Loucy (cell line): ENCODE results near the gene PDE9A.

ENCODE experiments used
- H2AFZ ChIP-seq: fragments of 200-600 bp; sonication (generic); 2 replicates; pipeline ENCODE4 v1.6.0; 2016; ENCODE audit warnings: antibody characterized with exemption, mild to moderate bottlenecking, low read length, moderate library complexity
- H3F3A ChIP-seq: fragments of 200-600 bp; 2 replicates; pipeline ENCODE4 v1.6.0; 2016; ENCODE audit warnings: antibody characterized with exemption, low read depth, mild to moderate bottlenecking
- H3K27me3 ChIP-seq: fragments of 200-600 bp; sonication (generic); 2 replicates; pipeline ENCODE4 v1.6.1; 2014; ENCODE audit warnings: low read length, mild to moderate bottlenecking; ENCODE audit not compliant: insufficient read depth, poor library complexity, severe bottlenecking
- H3K36me3 ChIP-seq: fragments of 200-600 bp; sonication (generic); 2 replicates; pipeline ENCODE4 v1.6.1; 2016; ENCODE audit warnings: low read length; ENCODE audit not compliant: insufficient read depth
- H3K4me1 ChIP-seq: fragments of 200-600 bp; sonication (generic); 2 replicates; pipeline ENCODE4 v1.5.1; 2014; ENCODE audit warnings: low read length, mild to moderate bottlenecking; ENCODE audit not compliant: insufficient read depth, poor library complexity, severe bottlenecking
- H3K4me2 ChIP-seq: fragments of 200-600 bp; sonication (generic); 2 replicates; pipeline ENCODE4 v1.6.0; 2014; ENCODE audit warnings: antibody characterized with exemption, low read length, low read depth, mild to moderate bottlenecking; ENCODE audit not compliant: poor library complexity, severe bottlenecking
- H3K4me3 ChIP-seq: fragments of 200-600 bp; sonication (generic); 2 replicates; pipeline ENCODE4 v1.5.1; 2014; ENCODE audit warnings: low read length, mild to moderate bottlenecking, mixed read lengths; ENCODE audit not compliant: poor library complexity, severe bottlenecking
- H3K79me2 ChIP-seq: fragments of 200-600 bp; sonication (generic); 2 replicates; pipeline ENCODE4 v1.6.1; 2014; ENCODE audit warnings: low read length; ENCODE audit not compliant: insufficient read depth
- H3K9ac ChIP-seq: fragments of 200-600 bp; sonication (generic); 2 replicates; pipeline ENCODE4 v1.6.0; 2014; ENCODE audit warnings: mild to moderate bottlenecking, low read depth, low read length, moderate library complexity; ENCODE audit not compliant: poor library complexity, severe bottlenecking
- H3K9me2 ChIP-seq: fragments of 200-600 bp; sonication (generic); replicated peaks from 2 replicates; pipeline ENCODE4 v1.6.1; 2016; ENCODE audit warnings: low read depth, low read length, mixed read lengths
- H3K9me3 ChIP-seq: fragments of 200-600 bp; sonication (generic); 2 replicates; pipeline ENCODE4 v1.6.1; 2014; ENCODE audit warnings: mild to moderate bottlenecking, antibody characterized with exemption, low read length, low read depth; ENCODE audit not compliant: insufficient read depth
- H4K20me1 ChIP-seq: fragments of 200-600 bp; sonication (generic); 2 replicates; pipeline ENCODE4 v1.6.0; 2014; ENCODE audit warnings: antibody characterized with exemption, low read length, mild to moderate bottlenecking; ENCODE audit not compliant: insufficient read depth, poor library complexity, severe bottlenecking
- CTCF ChIP-seq: fragments of 200-600 bp; sonication (generic); conservative IDR thresholded peaks from 2 replicates; pipeline ENCODE4 v1.5.1; 2014; ENCODE audit warnings: mild to moderate bottlenecking, antibody characterized with exemption, low read length
- EZH2phosphoT487 ChIP-seq: fragments of 200-600 bp; IDR thresholded peaks from 2 replicates; pipeline ENCODE4 v1.6.1; 2018; ENCODE audit warnings: antibody characterized with exemption, mild to moderate bottlenecking, moderate library complexity, borderline replicate concordance

The PDE9A gene

GRCh38 chr21:42770717-42771502 is 117.5 kb downstream of the PDE9A start:
- no peak overlapping the region for H2AFZ ChIP-seq
- H3F3A ChIP-seq, result no peaks in the 10 kb centered on the region
- no peaks in the 10 kb centered on the region for H3K4me1 ChIP-seq
- TF ChIP-seq EZH2phosphoT487 (no peak), CTCF (no peak)
- no peaks in the 10 kb centered on the region for H3K9me3 ChIP-seq
- peaks cover 15% of the 10 kb centered on the region; the same call in 1 of the 2 replicates for H3K36me3 ChIP-seq
- H3K4me2 ChIP-seq, result no peak overlapping the region
- H3K4me3 ChIP-seq, result no peak overlapping the region
- no peaks in the 10 kb centered on the region for H4K20me1 ChIP-seq
- H3K9ac ChIP-seq, result no peak overlapping the region
- no peaks in the 10 kb centered on the region for H3K9me2 ChIP-seq
- no peaks in the 10 kb centered on the region for H3K79me2 ChIP-seq
- no peaks in the 10 kb centered on the region for H3K27me3 ChIP-seq

GRCh38 chr21:42771503-42771805 is 118.0 kb downstream of the PDE9A start:
- TF ChIP-seq CTCF, result no peak
- TF ChIP-seq EZH2phosphoT487, result no peak
- no peak overlapping the region for H2AFZ ChIP-seq
- H3K4me1 ChIP-seq, result no peaks in the 10 kb centered on the region
- H3K4me3 ChIP-seq, result no peak overlapping the region
- H3K4me2 ChIP-seq, result no peak overlapping the region
- peaks cover 15% of the 10 kb centered on the region; the same call in 1 of the 2 replicates for H3K36me3 ChIP-seq
- H3K9ac ChIP-seq, result no peak overlapping the region
- no peaks in the 10 kb centered on the region for H3F3A ChIP-seq
- no peaks in the 10 kb centered on the region for H3K9me3 ChIP-seq
- H4K20me1 ChIP-seq, result no peaks in the 10 kb centered on the region
- H3K79me2 ChIP-seq, result no peaks in the 10 kb centered on the region
- H3K27me3 ChIP-seq, result no peaks in the 10 kb centered on the region
- no peaks in the 10 kb centered on the region for H3K9me2 ChIP-seq

DNA sequence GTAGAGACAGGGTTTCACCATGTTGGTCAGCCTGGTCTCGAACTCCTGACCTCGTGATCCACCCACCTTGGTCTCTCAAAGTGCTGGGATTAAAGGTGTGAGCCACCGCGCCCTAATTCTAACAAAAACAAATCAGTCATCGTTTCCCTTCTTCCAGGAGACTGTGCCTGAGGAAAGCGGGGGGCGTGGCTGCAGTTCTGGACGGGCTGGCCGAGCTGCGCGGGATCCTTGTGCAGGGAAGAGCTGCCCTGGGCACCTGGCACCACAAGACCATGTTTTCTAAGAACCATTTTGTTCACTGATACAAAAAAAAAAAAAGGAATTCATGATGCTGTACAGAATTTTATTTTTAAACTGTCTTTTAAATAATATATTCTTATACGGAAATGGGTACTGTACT is 121.7 kb downstream of the PDE9A start:
- TF ChIP-seq EZH2phosphoT487 (no peak), CTCF (no peak)
- Histone ChIP-seq H4K20me1 (no peaks in the 10 kb centered on the region), H3K36me3 (peaks cover 4% of the 10 kb centered on the region; the same call in 1 of the 2 replicates), H3K4me3 (no peak overlapping the region), H3K9me3 (no peaks in the 10 kb centered on the region), H3K4me1 (no peaks in the 10 kb centered on the region), H3F3A (no peaks in the 10 kb centered on the region), H2AFZ (no peak overlapping the region), H3K4me2 (no peak overlapping the region), H3K27me3 (no peaks in the 10 kb centered on the region), H3K9ac (no peak overlapping the region), H3K9me2 (no peaks in the 10 kb centered on the region), H3K79me2 (no peaks in the 10 kb centered on the region)
